Raji (cell line): Measurements from ENCODE around the gene ETDA.
"Not testable (repeated sequence)": the region's sequence is repeated elsewhere in the genome, so short reads cannot be mapped to it uniquely, and the experiment has no call there.

ENCODE experiments used
- POLR2A ChIP-seq: IDR thresholded peaks from 2 replicates; pipeline ENCODE4 v1.6.1; 2011; ENCODE audit warnings: low read depth, low read length, control low read depth; ENCODE audit not compliant: insufficient read depth

Gene ETDA

DNA sequence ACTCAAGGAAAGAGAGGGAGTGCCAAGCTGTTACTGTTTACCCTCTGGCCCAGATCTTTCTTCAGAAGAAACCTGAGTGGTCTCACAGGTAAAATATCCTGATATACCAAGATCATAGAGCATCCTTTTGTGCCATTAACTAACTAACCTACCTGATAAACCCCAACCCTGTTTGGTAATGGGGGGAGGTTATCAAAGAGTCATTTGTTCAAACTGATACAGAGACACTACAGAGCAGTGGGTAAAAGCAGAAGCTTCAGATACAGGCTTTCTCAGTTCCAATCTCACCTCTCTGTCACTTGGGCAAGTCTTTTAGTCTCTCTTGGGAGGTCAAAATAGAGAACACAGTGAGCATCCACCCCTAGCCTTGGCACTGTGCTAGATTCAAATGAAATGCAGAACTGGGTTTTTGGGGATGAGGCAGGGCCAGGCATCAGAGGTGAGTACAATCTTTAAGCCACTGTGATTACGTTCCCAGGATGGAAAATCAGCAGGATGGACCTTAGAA lies at the start of gene ETDA:
Gene ETDA, plus strand, starts transcription at position 51 of the 508 bp plus-strand sequence. CDS start 1,216 bp downstream, outside the sequence.
- TF ChIP-seq POLR2A: not testable (repeated sequence)

DNA sequence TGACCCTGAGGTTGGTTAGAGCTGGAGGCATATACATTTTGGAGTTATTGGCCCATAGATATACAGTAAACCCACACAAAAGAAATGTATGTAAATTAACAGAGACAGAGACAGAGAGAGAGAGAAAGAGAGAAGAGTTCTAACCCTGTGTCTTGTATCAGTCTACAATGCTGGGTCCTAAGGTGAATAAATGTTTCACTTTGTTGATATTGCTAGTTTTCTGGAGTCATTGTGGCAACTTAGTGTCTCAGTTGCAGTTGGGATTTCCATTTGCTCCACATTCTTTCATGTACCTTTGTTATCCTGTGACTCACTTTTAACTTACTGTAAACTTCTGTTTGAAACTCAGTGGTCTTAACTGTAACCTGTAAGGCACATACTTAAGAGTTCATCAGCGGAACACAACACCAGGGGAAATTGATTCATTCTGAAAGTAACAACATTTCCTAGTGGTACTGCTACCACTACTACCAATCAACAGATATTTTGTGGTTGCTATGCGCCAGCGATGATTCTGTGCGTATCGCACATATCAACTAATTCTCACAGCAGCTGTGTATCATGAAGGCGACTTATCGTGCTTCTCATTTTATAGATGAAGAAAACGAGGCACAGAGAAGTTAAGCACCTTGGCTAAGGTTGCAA lies 38.5 kb upstream of the ETDA start:
- TF ChIP-seq POLR2A: no peak

DNA sequence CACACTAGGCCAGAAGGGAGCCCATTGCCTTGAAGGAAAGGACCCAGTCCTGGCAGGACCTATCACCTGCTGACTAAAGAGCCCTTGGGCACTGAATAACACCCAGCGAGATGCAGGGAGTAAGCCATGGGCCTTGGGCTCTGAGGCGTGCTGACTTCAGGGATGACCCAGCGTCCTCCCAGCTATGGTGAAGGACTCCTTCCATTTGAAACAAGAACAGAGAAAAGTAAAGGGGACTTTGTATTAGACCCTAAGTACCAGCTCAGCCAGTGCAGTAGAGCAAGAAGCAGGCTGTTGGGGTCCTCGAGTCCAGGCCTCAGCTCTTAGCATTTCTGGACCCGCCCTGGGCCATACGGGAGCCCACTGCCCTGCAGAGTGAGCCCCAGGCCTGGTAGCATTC lies 5.1 kb downstream of the ETDA start:
- TF ChIP-seq POLR2A: no peak

DNA sequence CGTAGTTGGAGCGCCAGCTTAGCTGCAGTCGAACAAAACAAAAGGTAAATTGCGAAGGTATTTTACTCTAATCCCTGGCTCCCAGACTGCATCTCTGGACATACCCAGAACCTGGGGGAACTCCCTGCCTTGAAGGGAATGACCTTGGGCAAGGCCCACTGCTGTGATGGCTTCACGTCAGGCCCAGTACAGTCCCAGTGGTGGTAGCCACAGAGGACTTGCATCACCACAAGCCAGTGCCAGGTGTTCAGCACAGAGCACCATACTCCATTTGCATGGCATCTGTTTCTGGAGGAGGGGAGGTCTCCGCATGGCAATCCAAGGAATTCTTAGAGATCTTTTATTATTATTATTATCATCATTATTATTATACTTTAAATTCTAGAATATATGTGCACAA lies 5.6 kb downstream of the ETDA start:
- TF ChIP-seq POLR2A: no peak

DNA sequence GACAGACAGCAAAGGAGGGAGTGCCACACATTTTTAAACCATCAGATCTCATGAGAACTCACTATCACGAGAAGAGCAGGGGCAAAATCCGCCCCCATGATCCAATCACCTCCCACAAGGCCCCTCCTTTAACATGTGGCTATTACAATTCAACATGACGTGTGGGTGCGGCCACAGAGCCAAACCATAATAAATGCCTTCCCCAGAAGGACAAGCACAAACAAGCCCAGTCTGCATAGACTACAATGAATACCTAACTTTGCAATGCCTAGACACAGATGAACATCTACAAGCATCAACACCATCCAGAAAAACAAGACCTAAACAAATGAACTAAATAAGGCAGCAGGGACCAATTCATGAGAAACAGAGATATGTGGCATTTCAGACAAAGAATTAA lies 12.3 kb downstream of the ETDA start:
- no peak for TF ChIP-seq POLR2A

DNA sequence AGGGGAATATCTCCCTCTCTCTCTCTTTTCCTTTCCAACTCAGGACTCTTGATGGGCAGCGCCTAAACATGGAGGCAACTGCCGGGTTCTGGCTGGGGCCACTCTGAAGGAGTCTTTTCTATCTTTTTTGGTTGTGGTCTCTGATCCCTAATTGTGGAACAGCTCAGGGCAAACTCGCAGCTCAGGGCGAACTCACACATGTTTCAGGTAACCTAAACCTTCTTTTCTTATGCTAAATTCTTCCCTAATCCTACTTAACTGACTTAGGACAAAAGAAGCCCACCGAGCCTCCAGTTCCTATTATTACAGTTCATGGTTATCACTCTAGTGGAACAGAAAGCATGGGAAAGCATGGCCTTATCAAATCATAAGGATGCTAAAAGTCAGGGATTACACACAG lies 21.3 kb downstream of the ETDA start:
- no peak for TF ChIP-seq POLR2A

DNA sequence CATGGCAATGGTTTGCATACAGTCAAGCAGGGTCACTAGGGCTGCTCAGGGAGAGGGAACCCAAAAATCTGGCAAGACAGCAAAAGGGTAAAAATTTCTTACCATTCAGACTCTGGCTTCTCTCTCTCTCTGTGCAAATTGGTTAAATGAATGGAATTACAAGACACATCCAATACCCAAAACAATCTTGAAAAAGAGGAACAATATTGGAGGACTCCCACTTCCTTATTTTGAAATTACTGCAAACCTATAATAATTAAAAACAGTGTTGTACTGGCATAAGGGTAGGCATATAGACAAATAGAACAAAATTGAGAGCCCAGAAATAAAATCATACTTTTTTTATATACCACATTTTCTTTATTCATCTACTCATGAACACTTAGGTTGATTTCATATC lies 24.1 kb downstream of the ETDA start:
- TF ChIP-seq POLR2A: no peak

DNA sequence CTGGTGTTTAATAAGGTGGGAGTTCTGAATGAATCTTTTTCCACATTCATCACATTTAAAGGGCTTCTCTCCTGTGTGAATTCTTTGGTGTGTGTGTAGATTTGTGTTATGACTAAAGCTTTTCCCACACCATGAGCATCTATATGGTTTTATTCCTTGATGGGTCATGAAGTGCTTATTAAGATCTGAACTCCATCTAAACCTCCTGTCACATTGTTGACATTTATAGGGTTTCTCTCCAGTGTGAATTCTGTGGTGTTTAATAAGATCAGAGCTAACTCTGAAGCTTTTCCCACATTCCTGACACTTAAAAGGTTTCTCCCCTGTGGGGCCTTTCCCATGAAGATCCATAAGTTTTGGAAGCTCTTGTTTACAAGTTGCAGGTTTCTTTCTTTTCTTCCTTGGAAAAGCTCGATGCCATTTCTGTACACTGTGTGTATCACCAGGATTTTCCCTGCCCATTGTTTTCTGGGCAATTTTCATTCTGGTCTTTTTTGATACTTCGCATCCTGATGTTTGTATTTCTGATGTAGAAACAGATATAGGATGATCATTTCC lies 35.5 kb downstream of the ETDA start:
- TF ChIP-seq POLR2A: no peak

DNA sequence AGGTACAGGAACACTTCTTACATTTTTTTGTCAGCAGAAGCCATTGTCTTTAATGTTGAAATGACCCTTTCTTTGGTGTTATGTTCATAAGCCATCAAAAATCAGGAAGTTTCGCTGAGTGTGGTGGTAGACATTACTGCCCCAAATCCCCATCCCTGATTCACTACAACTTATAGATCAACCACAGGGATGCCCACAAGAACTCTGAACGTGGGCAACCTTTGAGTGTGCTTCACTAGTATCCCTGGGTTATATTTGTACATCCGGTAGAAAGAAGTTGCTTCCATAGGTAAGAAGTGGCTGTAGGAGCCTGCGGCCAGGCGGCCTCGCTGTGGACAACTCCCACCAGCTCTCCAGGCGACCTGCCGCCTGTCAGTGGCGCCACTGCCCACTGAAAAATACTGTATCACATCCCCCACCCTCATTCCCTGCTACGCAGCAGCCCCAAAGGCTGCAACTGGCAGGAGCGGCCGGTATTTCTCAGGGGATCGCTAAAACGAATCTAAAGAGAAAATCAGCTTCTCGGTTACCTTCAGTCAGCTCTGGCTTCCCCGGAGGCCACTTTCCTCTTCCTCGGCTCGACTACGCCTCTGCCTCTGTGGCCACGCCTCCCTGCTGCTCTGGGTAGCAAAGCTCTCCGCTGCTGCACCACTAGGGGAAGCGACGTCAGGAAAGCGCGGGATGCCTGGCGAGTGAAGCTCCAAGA lies 43.5 kb downstream of the ETDA start:
- TF ChIP-seq POLR2A: no peak

DNA sequence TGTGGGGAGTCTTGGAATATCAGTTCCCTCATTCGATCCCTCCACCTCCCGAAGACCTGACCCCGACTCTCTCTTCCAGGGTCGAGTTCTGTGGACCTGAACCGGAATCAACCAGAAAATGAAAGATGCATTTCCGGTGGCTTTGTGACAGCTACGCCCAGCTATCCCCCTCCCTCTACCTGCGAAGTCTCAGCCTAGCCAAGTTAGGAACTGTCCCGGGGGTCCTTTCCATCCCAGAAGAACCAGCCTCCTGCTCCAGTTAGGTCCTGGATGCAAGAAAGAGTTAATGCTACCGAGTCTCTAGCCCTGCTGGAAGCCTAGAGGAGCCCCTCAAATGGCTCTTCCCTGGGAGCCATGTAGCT lies 44.1 kb downstream of the ETDA start:
- no peak for TF ChIP-seq POLR2A

DNA sequence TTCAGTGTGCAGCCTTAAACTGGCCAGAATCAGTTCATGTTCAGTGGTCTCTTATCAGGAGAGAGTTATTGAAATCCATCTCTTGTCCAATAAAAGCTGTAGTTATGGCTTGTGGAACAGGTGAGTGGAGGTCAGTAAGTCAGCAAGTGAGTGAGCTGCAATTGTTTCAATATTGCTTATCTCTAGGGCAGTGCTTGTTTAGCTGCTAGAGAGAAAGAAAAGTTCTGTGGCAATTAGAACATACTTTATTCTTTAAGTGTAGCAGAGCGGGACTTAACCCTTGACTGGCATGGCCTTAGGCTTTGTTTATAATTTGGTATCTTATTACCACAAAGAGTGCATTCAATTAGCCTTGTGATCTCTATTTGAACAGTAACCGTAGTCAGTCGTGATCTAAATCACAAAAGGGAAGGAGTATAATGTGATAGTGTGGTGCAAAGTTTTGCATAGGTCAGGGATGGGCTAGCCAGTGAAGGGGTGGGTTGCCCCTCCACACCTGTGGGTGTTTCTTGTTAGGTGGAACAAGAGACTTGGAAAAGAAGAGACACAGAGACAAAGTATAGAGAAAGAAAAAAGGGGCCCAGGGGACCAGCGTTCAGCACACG lies 50.5 kb downstream of the ETDA start:
- TF ChIP-seq POLR2A: no peak
